Measurements from ENCODE around the gene FKBP10. TPM values are rescaled to one million over a fixed set of nuclear protein-coding genes. Genes with fewer than 3 reads are reported as not detected.

Gene FKBP10
- total RNA-seq, 3 donors from 2014 or later (not counting 1 experiment from before 2014, with no cell fraction given) = 5.6 to 8.8 (median 6.0) TPM

DNA sequence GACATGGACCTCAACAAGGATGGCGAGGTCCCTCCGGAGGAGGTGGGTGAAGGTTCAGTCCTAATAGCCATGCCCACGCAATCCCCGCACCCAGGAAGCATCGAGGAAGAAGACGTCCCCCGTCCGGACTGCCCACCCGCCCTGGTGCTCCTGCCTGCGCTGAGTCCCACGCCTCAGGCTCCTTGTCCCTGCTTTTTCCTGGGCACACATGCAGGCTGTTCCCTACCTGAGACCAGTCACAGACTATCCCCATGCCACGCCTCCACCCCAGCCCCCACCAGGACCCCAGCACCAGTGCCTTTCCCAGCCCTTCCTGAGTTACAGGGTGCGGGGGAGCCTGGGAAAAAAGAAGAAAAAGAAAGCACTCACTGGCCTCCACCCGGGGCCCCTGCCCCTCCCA, 9.0 kb downstream of the FKBP10 start:
- no peak for ATAC-seq
- TF ChIP-seq, protein P1, sequence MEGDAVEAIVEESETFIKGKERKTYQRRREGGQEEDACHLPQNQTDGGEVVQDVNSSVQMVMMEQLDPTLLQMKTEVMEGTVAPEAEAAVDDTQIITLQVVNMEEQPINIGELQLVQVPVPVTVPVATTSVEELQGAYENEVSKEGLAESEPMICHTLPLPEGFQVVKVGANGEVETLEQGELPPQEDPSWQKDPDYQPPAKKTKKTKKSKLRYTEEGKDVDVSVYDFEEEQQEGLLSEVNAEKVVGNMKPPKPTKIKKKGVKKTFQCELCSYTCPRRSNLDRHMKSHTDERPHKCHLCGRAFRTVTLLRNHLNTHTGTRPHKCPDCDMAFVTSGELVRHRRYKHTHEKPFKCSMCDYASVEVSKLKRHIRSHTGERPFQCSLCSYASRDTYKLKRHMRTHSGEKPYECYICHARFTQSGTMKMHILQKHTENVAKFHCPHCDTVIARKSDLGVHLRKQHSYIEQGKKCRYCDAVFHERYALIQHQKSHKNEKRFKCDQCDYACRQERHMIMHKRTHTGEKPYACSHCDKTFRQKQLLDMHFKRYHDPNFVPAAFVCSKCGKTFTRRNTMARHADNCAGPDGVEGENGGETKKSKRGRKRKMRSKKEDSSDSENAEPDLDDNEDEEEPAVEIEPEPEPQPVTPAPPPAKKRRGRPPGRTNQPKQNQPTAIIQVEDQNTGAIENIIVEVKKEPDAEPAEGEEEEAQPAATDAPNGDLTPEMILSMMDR (IDR thresholded peaks at IDR 0.05) = no peak

DNA sequence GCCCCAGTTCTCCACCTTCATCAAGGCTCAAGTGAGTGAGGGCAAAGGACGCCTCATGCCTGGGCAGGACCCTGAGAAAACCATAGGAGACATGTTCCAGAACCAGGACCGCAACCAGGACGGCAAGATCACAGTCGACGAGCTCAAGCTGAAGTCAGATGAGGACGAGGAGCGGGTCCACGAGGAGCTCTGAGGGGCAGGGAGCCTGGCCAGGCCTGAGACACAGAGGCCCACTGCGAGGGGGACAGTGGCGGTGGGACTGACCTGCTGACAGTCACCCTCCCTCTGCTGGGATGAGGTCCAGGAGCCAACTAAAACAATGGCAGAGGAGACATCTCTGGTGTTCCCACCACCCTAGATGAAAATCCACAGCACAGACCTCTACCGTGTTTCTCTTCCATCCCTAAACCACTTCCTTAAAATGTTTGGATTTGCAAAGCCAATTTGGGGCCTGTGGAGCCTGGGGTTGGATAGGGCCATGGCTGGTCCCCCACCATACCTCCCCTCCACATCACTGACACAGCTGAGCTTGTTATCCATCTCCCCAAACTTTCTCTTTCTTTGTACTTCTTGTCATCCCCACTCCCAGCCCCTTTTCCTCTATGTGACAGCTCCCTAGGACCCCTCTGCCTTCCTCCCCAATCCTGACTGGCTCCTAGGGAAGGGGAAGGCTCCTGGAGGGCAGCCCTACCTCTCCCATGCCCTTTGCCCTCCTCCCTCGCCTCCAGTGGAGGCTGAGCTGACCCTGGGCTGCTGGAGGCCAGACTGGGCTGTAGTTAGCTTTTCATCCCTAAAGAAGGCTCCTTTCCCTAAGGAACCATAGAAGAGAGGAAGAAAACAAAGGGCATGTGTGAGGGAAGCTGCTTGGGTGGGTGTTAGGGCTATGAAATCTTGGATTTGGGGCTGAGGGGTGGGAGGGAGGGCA, 9.7 kb downstream of the FKBP10 start:
- TF ChIP-seq, protein P1 (IDR thresholded peaks at IDR 0.05) = no peak
- Histone ChIP-seq H3K36me3 (ENCODE audit: control insufficient read depth, insufficient read depth, low read length) (no peaks in the 10 kb centered on the region), H3K4me3 (ENCODE audit: low read length) (no peak overlapping the region), H3K4me1 (ENCODE audit: control insufficient read depth, insufficient read depth, low read length) (no peaks in the 10 kb centered on the region), H3K27me3 (ENCODE audit: control insufficient read depth, insufficient read depth, low read length) (no peaks in the 10 kb centered on the region), H3K27ac (ENCODE audit: low read length) (no peak overlapping the region), H3K9me3 (ENCODE audit: control insufficient read depth, insufficient read depth, low read length) (no peaks in the 10 kb centered on the region)
- Mint-ChIP-seq H3K4me1 (no peaks in the 10 kb centered on the region), H3K36me3 (no peaks in the 10 kb centered on the region), H3K27ac (no peak overlapping the region), H3K4me3 (no peak overlapping the region), H3K9me3 (no peaks in the 10 kb centered on the region), H3K27me3 (ENCODE audit: low read depth in 2 of 2) (no peaks in the 10 kb centered on the region)
- DNase-seq = no peak
- no peak for ATAC-seq
- intact Hi-C loops (cut with micrococcal nuclease) = no loop called here
- WGBS (ENCODE audit: insufficient coverage) = 90% methylated on average over 12 of the region's 12 CpGs

More for the DNA sequence above, 9.0 kb downstream of the FKBP10 start:
- Mint-ChIP-seq H3K4me3 (no peak overlapping the region), H3K36me3 (no peaks in the 10 kb centered on the region), H3K9me3 (no peaks in the 10 kb centered on the region), H3K27me3 (ENCODE audit: low read depth in 2 of 2) (no peaks in the 10 kb centered on the region), H3K27ac (no peak overlapping the region), H3K4me1 (no peaks in the 10 kb centered on the region)
- Histone ChIP-seq H3K9me3 (ENCODE audit: control insufficient read depth, insufficient read depth, low read length) (no peaks in the 10 kb centered on the region), H3K4me3 (ENCODE audit: low read length) (no peak overlapping the region), H3K4me1 (ENCODE audit: control insufficient read depth, insufficient read depth, low read length) (no peaks in the 10 kb centered on the region), H3K27me3 (ENCODE audit: control insufficient read depth, insufficient read depth, low read length) (no peaks in the 10 kb centered on the region), H3K36me3 (ENCODE audit: control insufficient read depth, insufficient read depth, low read length) (no peaks in the 10 kb centered on the region), H3K27ac (ENCODE audit: low read length) (no peak overlapping the region)
- 89% methylated on average over 14 of the region's 14 CpGs for WGBS (ENCODE audit: insufficient coverage)
- intact Hi-C loops (cut with micrococcal nuclease) = no loop called here
- DNase-seq = no peak

DNA sequence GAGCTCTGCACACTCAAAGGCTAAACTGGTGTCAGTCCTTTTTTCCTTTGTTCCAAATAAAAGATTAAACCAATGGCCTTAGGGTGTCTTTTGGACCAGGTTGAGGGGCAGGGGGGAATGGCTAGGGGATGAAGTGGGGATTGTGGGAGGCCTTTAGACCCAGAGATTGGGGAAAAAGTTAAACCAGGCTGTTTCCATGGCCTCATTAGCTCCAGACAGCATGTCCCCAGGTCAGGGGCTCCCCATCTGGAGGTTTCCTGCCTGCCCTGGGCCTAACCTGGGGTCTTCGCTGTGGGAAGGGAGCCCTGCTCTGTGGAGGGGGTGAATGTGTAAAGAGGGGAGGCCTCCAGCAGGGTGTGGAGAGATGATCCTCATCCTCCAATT, 10.3 kb downstream of the FKBP10 start:
- no peaks in the 10 kb centered on the region for H3K36me3 Mint-ChIP-seq
- H3K4me3 Mint-ChIP-seq = no peak overlapping the region
- intact Hi-C loops (cut with micrococcal nuclease) = no loop called here
- TF ChIP-seq, protein P1 (IDR thresholded peaks at IDR 0.05) = no peak
- H3K27ac Mint-ChIP-seq = no peak overlapping the region
- ATAC-seq (no peak), DNase-seq (no peak)
- H3K4me1 ChIP-seq (ENCODE audit: control insufficient read depth, insufficient read depth, low read length) = no peaks in the 10 kb centered on the region
- no peak overlapping the region for H3K27ac ChIP-seq (ENCODE audit: low read length)
- WGBS (ENCODE audit: insufficient coverage) = 100% methylated on average over 1 of the region's 1 CpG
- H3K4me1 Mint-ChIP-seq = no peaks in the 10 kb centered on the region
- no peaks in the 10 kb centered on the region for H3K9me3 Mint-ChIP-seq
- H3K4me3 ChIP-seq (ENCODE audit: low read length) = no peak overlapping the region
- no peaks in the 10 kb centered on the region for H3K36me3 ChIP-seq (ENCODE audit: control insufficient read depth, insufficient read depth, low read length)
- H3K9me3 ChIP-seq (ENCODE audit: control insufficient read depth, insufficient read depth, low read length) = no peaks in the 10 kb centered on the region
- H3K27me3 Mint-ChIP-seq (ENCODE audit: low read depth in 2 of 2) = no peaks in the 10 kb centered on the region
- H3K27me3 ChIP-seq (ENCODE audit: control insufficient read depth, insufficient read depth, low read length) = no peaks in the 10 kb centered on the region
